AG09319 (cell line): Measurements from ENCODE around the gene SIGLEC5.

Experiments
- DNase-seq: peaks from one replicate; pipeline ENCODE4 v3.0.0-alpha.2; 2010; ENCODE audit warnings: low read depth; ENCODE audit errors: extremely low read depth
- CTCF ChIP-seq: IDR thresholded peaks from 2 replicates; pipeline ENCODE4 v1.5.1; 2011; ENCODE audit warnings: low read depth, mild to moderate bottlenecking, inconsistent platforms, low read length, moderate library complexity

Gene SIGLEC5

DNA sequence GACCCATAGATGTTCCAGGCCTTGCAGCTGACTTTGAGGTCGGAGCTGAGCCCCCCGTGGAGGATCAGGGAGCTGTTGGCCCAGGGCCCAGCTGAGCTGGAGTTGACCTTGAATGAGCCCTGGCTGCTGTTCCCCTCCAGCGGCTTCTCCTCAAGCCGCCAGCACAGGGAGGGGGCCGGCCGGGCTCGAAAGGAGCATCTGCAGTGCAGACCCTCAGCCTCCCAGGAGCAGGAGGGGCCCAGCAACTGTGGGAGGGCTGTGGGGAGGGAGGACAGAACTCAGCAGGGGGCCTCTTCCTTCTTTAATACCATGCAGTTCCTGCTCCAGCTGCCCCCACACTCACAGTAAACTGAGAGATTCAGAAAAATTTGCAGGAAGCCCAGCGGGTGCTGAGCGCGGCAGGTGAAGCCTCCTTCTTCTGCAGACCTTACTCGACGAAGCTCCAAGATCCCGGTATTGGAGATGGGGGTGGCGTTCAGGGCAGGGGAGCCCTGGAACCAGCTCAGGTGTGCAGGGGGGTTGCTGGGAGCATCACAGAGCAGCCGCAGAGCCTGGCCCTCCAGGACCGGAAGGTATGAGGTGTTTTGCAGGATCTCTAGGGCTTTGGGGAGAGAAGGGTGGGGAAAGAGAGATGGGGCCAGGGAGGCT lies 2.6 kb downstream of the SIGLEC5 start:
- no peak for TF ChIP-seq CTCF
- no peak for DNase-seq

DNA sequence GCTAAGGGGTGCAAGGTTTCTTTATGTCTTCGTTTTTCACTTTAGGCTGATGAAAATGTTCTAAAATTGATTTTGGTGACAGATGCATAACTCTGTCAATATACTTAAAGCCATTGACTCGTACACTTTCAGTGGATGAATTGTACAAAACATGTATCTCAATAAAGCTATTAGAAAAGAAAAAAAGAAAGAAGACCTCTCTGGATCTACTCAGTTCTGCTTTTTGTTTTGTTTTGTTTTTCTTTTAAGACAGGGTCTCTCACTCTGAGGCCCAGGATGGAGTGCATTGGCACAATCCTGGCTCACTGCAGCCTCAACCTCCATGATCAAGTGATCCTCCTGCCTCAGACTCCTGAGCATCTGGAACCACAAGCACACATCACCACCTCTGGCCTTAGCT lies 3.5 kb downstream of the SIGLEC5 start:
- TF ChIP-seq CTCF: no peak
- no peak for DNase-seq

- no peak for DNase-seq
Observed at GRCh38 chr19:51621178-51621577, 9.0 kb downstream of the SIGLEC5 start.

GRCh38 chr19:51615991-51616390 lies 14.2 kb downstream of the SIGLEC5 start:
- no peak for DNase-seq
- no peak for TF ChIP-seq CTCF

More at GRCh38 chr19:51621178-51621577, 9.0 kb downstream of the SIGLEC5 start:
- no peak for TF ChIP-seq CTCF

DNA sequence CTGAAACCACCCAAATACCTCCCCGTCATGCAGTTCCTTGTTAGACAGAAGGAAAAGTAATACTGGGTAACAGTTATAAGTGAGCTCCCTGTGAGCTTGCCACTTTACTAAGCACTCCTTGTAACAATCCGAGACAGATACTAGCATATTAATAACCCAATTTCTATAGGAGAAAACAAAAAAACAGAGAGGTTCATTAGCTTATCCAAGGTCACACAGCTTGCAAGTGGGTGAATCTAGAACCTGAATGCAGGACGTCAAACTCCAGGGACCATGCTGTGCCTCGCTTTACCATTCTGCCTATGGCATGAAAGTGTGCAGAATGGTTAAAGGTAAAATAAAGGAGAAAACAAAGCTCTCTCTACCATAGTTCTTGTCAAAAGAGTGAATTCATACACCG lies 15.4 kb downstream of the SIGLEC5 start:
- no peak for DNase-seq

GRCh38 chr19:51610576-51610975 lies 19.6 kb downstream of the SIGLEC5 start:
- DNase-seq: no peak
- TF ChIP-seq CTCF: no peak

More for the DNA sequence above, 15.4 kb downstream of the SIGLEC5 start:
- no peak for TF ChIP-seq CTCF

GRCh38 chr19:51607920-51608562 lies 22.2 kb downstream of the SIGLEC5 start:
- TF ChIP-seq CTCF: peak; percentile 70
- peak; percentile 7 for DNase-seq
